Adrenal gland (tissue), 12 donors: ENCODE results near the gene MMP26. TPM values are rescaled to one million over a fixed set of nuclear protein-coding genes. Genes with fewer than 3 reads are reported as not detected.

ENCODE experiments used
- DNase-seq, 7 donors: peaks; one replicate each; pipeline ENCODE4 v3.0.0-alpha.2; 2019 to 2020
- H3K27ac ChIP-seq, 5 donors: fragments of 200-600 bp; sonication (generic) in 4 of 5; 1 replicate in 3 of 5; 2 replicates in 2 of 5; pipeline versions ENCODE4 v1.5.1 to v1.8.0; 2016 to 2020; ENCODE audit warnings: mild to moderate bottlenecking in 1 of 5
- H3K27me3 ChIP-seq: fragments of 200-600 bp; 2 replicates; pipeline ENCODE4 v1.8.0; 2021
- H3K36me3 ChIP-seq, 2 donors: fragments of 200-600 bp; replicated peaks in 1 of 2; 1 replicate in 1 of 2; 2 replicates in 1 of 2; pipeline versions ENCODE4 v1.5.1 to v1.8.0; 2018 to 2022
- H3K4me1 ChIP-seq, 2 donors: fragments of 200-600 bp; replicated peaks in 1 of 2; 1 replicate in 1 of 2; 2 replicates in 1 of 2; pipeline versions ENCODE4 v1.5.1 to v1.8.0; 2018 to 2021
- H3K4me3 ChIP-seq, 4 donors: fragments of 200-600 bp; sonication (generic) in 3 of 4; one replicate each; pipeline ENCODE4 v1.5.1; 2016 to 2018
- H3K9me3 ChIP-seq, 3 donors: fragments of 200-600 bp; sonication (generic) in 1 of 3; replicated peaks in 1 of 3; 1 replicate in 2 of 3; 2 replicates in 1 of 3; pipeline versions ENCODE4 v1.5.1 to v1.8.0; 2016 to 2021
- CTCF ChIP-seq, 6 experiments: fragments of 450-650 bp in 4 of 6; fragments of 200-600 bp in 2 of 6; sonication (generic) in 1 of 6; IDR thresholded peaks; 1 replicate in 5 of 6; 2 replicates in 1 of 6; pipeline versions ENCODE4 v1.5.1 to v1.8.0; 2016 to 2021; ENCODE audit warnings: antibody characterized with exemption in 6 of 6, mild to moderate bottlenecking in 2 of 6, moderate library complexity in 1 of 6
- POLR2A ChIP-seq, 2 donors: fragments of 450-650 bp; IDR thresholded peaks; one replicate each; pipeline ENCODE4 v1.6.1; 2017; ENCODE audit warnings: antibody characterized with exemption in 2 of 2, mild to moderate bottlenecking in 2 of 2, moderate library complexity in 1 of 2
- WGBS, 4 donors: extraction: QIAGEN DNeasy Blood & Tissue Kit in 2 of 4; methylation state at CpG; one replicate each; pipeline versions ENCODE4 v1.1.5 to v1.1.7; 2013 to 2017; 5-methylcytosine and 5-hydroxymethylcytosine counted together
- intact Hi-C, 2 donors: fragments of 100-400 bp; cut with DNase I; formaldehyde crosslinking; loops; one replicate each; pipeline versions ENCODE4 v1.14.1 to v1.15.0; 2022 to 2023
- polyA plus RNA-seq, 3 donors: library from polyadenylated mRNA; stranded (reverse); fragments of 200-250 nt in 2 of 3; fragments of 350-450 nt in 1 of 3; fragmentation: Illumina TruSeq in 1 of 3; extraction: RNeasy Lipid Tissue Mini Kit (QIAGEN cat#74804) in 1 of 3; gene quantifications; one replicate each; pipeline ENCODE4 v1.2.3, GENCODE V29; 2013 to 2014
- total RNA-seq, 9 donors: library from RNA; depleted of rRNA in 4 of 9; stranded (reverse); fragments of >200 nt in 4 of 9; fragments of 120-200 nt in 1 of 9; fragmentation: NEBNext Ultra II Directional in 1 of 9; extraction: Animal tissue kit (Norgen Biotek cat#: 25700) in 1 of 9; gene quantifications; one replicate each; pipeline versions ENCODE4 v1.1.0 to v1.2.4, GENCODE V29; 2013 to 2023
- donor health status: healthy with polysubstance abuse.
- donor health status: Bipolar disorder and iron deficiency.
- donor health status: DM: yes; HTN: yes; CAD: no.
- donor health status: DM: no; HTN: no; CAD: no.
- donor health status: DM: no; HTN: no; CAD: no.
- donor health status: DM: yes; HTN: yes; CAD: no.

MMP26 gene
- total and polyA plus RNA-seq, 12 donors, result not detected

- Histone ChIP-seq H3K4me1 (no peaks in the 10 kb centered on the region), H3K9me3 (no peaks in the 10 kb centered on the region), H3K36me3 (no peaks in the 10 kb centered on the region), H3K4me3 (no peak overlapping the region), H3K27ac (no peak overlapping the region), H3K27me3 (no peaks in the 10 kb centered on the region)
- WGBS, 4 donors, result 77 to 84% (median 82%) methylated on average over 2 of the region's 2 CpGs
- intact Hi-C loops, result no loop called here
- no peak for DNase-seq
- TF ChIP-seq CTCF (IDR thresholded peaks at IDR 0.05), result no peak
- no peak for TF ChIP-seq POLR2A (IDR thresholded peaks at IDR 0.05)
These were observed 22.6 kb downstream of the MMP26 start for GRCh38 chr11:4727171-4727570.

- H3K4me3 ChIP-seq, result no peak overlapping the region
- 58 to 75% (median 71%) methylated on average over 2 of the region's 2 CpGs for WGBS, 4 donors
- H3K9me3 ChIP-seq, result no peaks in the 10 kb centered on the region
- H3K27ac ChIP-seq, result no peak overlapping the region
- H3K36me3 ChIP-seq, result no peaks in the 10 kb centered on the region
- no peak for DNase-seq
- no peaks in the 10 kb centered on the region for H3K4me1 ChIP-seq
- no peaks in the 10 kb centered on the region for H3K27me3 ChIP-seq
- TF ChIP-seq CTCF (IDR thresholded peaks at IDR 0.05) (no peak), POLR2A (IDR thresholded peaks at IDR 0.05) (no peak)
- intact Hi-C loops, result no loop called here
These were observed 36.2 kb downstream of the MMP26 start for GRCh38 chr11:4740735-4741134.

GRCh38 chr11:4748438-4748837 lies 43.9 kb downstream of the MMP26 start:
- Histone ChIP-seq H3K36me3 (no peaks in the 10 kb centered on the region), H3K27me3 (no peaks in the 10 kb centered on the region), H3K4me1 (no peaks in the 10 kb centered on the region), H3K27ac (no peak overlapping the region), H3K9me3 (no peaks in the 10 kb centered on the region), H3K4me3 (no peak overlapping the region)
- DNase-seq, result no peak
- WGBS, 4 donors, result 59 to 74% (median 63%) methylated on average over 6 of the region's 6 CpGs
- no peak for TF ChIP-seq POLR2A (IDR thresholded peaks at IDR 0.05)
- no peak for TF ChIP-seq CTCF (IDR thresholded peaks at IDR 0.05)
- intact Hi-C loops, result no loop called here

- Histone ChIP-seq H3K27ac (no peak overlapping the region), H3K4me1 (no peaks in the 10 kb centered on the region), H3K4me3 (no peak overlapping the region), H3K9me3 (no peaks in the 10 kb centered on the region), H3K27me3 (no peaks in the 10 kb centered on the region), H3K36me3 (no peaks in the 10 kb centered on the region)
- DNase-seq, result no peak
- TF ChIP-seq CTCF (IDR thresholded peaks at IDR 0.05) (no peak), POLR2A (IDR thresholded peaks at IDR 0.05) (no peak)
- WGBS, 4 donors, result 65 to 80% (median 72%) methylated on average over 1 of the region's 1 CpG
- intact Hi-C loops, result no loop called here
These were observed 46.6 kb downstream of the MMP26 start for GRCh38 chr11:4751201-4751600.

Other genes with a start within 250 kb of the MMP26 start
- under 1 TPM in 1 of 9 donors, not detected in 8; 0.84 TPM for gene OR52K1, start 222.1 kb upstream of the MMP26 start, total RNA-seq
- not detected for gene OR52K1, start 222.1 kb upstream of the MMP26 start, polyA plus RNA-seq
- gene OR52M1, start 159.6 kb upstream of the MMP26 start, total RNA-seq, result not detected
- gene OR52M1, start 159.6 kb upstream of the MMP26 start, polyA plus RNA-seq, result not detected
- gene OR52I2, start 123.0 kb upstream of the MMP26 start, total RNA-seq, result not detected
- gene OR52I2, start 123.0 kb upstream of the MMP26 start, polyA plus RNA-seq, result not detected
- gene OR52I1, start 110.7 kb upstream of the MMP26 start, total RNA-seq, result not detected
- gene OR52I1, start 110.7 kb upstream of the MMP26 start, polyA plus RNA-seq, result not detected
- gene TRIM68, start 96.6 kb upstream of the MMP26 start, total RNA-seq, result 10 to 100 TPM in 7 of 9 donors, 1 to 10 TPM in 2; 6.4 to 23.3 (median 14.9) TPM
- 10 to 100 TPM in 1 of 3 donors, 1 to 10 TPM in 2; 2.8 to 11.8 (median 5.1) TPM for gene TRIM68, start 96.6 kb upstream of the MMP26 start, polyA plus RNA-seq
- gene OR51D1, start 67.3 kb upstream of the MMP26 start, total RNA-seq, result not detected
- gene OR51D1, start 67.3 kb upstream of the MMP26 start, polyA plus RNA-seq, result not detected
- under 1 TPM in 1 of 9 donors, not detected in 8; 0.11 TPM for gene OR51E1, start 60.8 kb upstream of the MMP26 start, total RNA-seq
- under 1 TPM in 1 of 3 donors, not detected in 2; 0.27 TPM for gene OR51E1, start 60.8 kb upstream of the MMP26 start, polyA plus RNA-seq
- not detected for gene OR51E2, start 6.9 kb upstream of the MMP26 start, total RNA-seq
- under 1 TPM in 1 of 3 donors, not detected in 2; 0.10 TPM for gene OR51E2, start 6.9 kb upstream of the MMP26 start, polyA plus RNA-seq
- gene OR51F1, start 65.2 kb downstream of the MMP26 start, total RNA-seq, result not detected
- gene OR51F1, start 65.2 kb downstream of the MMP26 start, polyA plus RNA-seq, result not detected
- not detected for gene OR52R1, start 99.6 kb downstream of the MMP26 start, total RNA-seq
- not detected for gene OR52R1, start 99.6 kb downstream of the MMP26 start, polyA plus RNA-seq
- not detected for gene OR51F2, start 116.5 kb downstream of the MMP26 start, total RNA-seq
- not detected for gene OR51F2, start 116.5 kb downstream of the MMP26 start, polyA plus RNA-seq
- gene OR51S1, start 144.4 kb downstream of the MMP26 start, total RNA-seq, result not detected
- not detected for gene OR51S1, start 144.4 kb downstream of the MMP26 start, polyA plus RNA-seq
- gene OR51T1, start 177.1 kb downstream of the MMP26 start, total RNA-seq, result not detected
- gene OR51T1, start 177.1 kb downstream of the MMP26 start, polyA plus RNA-seq, result not detected
- gene OR51A7, start 199.0 kb downstream of the MMP26 start, total RNA-seq, result not detected
- not detected for gene OR51A7, start 199.0 kb downstream of the MMP26 start, polyA plus RNA-seq
- not detected for gene OR51G2, start 214.6 kb downstream of the MMP26 start, total RNA-seq
- gene OR51G2, start 214.6 kb downstream of the MMP26 start, polyA plus RNA-seq, result not detected
- not detected for gene OR51G1, start 219.6 kb downstream of the MMP26 start, total RNA-seq
- not detected for gene OR51G1, start 219.6 kb downstream of the MMP26 start, polyA plus RNA-seq
- gene OR51A4, start 242.8 kb downstream of the MMP26 start, total RNA-seq, result not detected
- not detected for gene OR51A4, start 242.8 kb downstream of the MMP26 start, polyA plus RNA-seq